H1 (cell line): ENCODE measurements around the gene PEPD. TPM values are rescaled to one million over a fixed set of nuclear protein-coding genes. Genes with fewer than 3 reads are reported as not detected.

Experiments
- ATF3 ChIP-seq: IDR thresholded peaks from 2 replicates; pipeline ENCODE4 v1.6.1; 2011; ENCODE audit warnings: low read depth, mild to moderate bottlenecking, low read length; ENCODE audit not compliant: insufficient read depth
- BACH1 ChIP-seq: IDR thresholded peaks from 2 replicates; pipeline ENCODE4 v1.6.1; 2012; ENCODE audit warnings: low read length, improper control_type of control experiment
- CREB1 ChIP-seq: IDR thresholded peaks from 2 replicates; pipeline ENCODE4 v1.6.1; 2012; ENCODE audit warnings: inconsistent platforms
- GABPA ChIP-seq: IDR thresholded peaks from 2 replicates; pipeline ENCODE4 v1.6.1; 2011; ENCODE audit warnings: mild to moderate bottlenecking, low read length, moderate library complexity, borderline replicate concordance; ENCODE audit not compliant: insufficient read depth
- JUN ChIP-seq: IDR thresholded peaks from 2 replicates; pipeline ENCODE4 v1.6.1; 2011; ENCODE audit warnings: low read depth, mild to moderate bottlenecking, improper control_type of control experiment, low read length
- polyA plus RNA-seq, 7 experiments: library from polyadenylated mRNA; depleted of rRNA in 3 of 7; stranded (reverse) in 5 of 7; unstranded in 2 of 7; fragments of >200 nt in 5 of 7; fragments of 200-250 nt in 2 of 7; gene quantifications; 1 replicate in 5 of 7; 2 replicates in 1 of 7; 4 replicates in 1 of 7; pipeline versions ENCODE4 v1.2.1 to v1.2.3, GENCODE V29; 2011 to 2013; ENCODE audit warnings: missing spikeins in 2 of 7, mixed read lengths in 2 of 7
- total RNA-seq: library from RNA; stranded (reverse); fragmentation: NEBNext Ultra II Directional; extraction: Animal tissue kit (Norgen Biotek cat#: 25700); gene quantifications from 2 replicates; pipeline ENCODE4 v1.2.1, GENCODE V29; 2021

Gene PEPD
- total and polyA plus RNA-seq, 2 of the 8 experiments (the other 6 are each of a cell fraction or from before 2014, with no cell fraction given): 84.1 to 178 TPM

- TF ChIP-seq BACH1 (no peak), JUN (no peak), GABPA (no peak), CREB1 (no peak), ATF3 (no peak)
Observed at GRCh38 chr19:33557196-33557595, 35.6 kb upstream of the PEPD start (continued).
